ENCODE results near the gene HS6ST3.

The HS6ST3 gene

DNA sequence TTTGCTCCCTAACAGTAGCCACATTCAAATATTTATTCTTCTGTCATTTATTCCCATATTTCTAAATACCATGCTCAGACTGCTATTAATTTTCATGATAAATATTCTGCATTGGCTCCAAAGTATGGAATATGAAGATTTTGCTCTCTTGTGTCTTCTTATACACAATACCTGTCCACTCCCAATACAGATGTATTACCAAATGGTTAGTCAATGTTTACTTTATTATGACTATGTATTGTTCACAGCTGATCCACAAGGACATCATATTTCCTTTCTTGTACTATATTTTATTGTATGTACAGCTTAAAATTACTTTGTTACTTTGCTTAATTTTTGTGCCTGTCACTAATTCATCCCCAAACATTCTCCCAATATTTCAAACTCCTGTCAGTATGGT is 582.1 kb downstream of the HS6ST3 start:
- no peak for DNase-seq

DNA sequence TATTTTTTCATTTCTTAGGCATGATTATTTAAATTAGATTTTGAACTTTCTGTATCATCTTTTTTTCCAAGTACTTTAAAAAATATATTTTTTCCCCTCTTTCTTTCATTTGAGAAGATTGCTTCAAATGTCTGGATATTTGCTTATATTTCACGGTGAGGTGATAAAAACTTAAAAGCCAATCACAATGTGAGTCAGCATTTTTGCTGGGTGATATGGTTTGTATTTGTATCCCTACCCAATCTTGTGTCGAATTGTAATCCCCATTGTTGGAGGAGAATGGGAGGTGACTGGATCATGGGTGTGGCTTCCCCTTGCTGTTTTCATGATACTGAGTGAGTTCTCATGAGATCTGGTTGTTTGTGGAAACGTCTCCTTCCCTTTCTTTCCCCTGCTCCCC is 583.9 kb downstream of the HS6ST3 start:
- DNase-seq: no peak

DNA sequence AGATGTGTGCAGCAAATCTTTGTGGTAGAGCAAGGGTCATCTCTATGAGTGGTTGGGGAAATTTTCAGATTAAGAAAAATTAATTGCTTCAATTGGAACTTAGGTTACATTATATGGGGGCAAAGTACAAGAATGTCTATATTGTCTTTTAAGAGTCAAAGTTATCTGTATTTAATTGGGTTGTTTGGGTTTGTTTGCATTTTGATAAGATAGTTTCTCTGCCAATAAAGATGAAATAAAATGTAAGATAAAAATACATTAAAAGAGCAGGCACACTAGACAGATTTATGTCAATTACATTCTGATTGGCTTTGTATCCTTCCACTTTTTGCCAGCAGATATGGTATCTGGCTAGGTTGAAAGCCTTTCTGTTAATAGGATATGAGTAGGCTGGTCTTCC is 587.1 kb downstream of the HS6ST3 start:
- no peak for DNase-seq

DNA sequence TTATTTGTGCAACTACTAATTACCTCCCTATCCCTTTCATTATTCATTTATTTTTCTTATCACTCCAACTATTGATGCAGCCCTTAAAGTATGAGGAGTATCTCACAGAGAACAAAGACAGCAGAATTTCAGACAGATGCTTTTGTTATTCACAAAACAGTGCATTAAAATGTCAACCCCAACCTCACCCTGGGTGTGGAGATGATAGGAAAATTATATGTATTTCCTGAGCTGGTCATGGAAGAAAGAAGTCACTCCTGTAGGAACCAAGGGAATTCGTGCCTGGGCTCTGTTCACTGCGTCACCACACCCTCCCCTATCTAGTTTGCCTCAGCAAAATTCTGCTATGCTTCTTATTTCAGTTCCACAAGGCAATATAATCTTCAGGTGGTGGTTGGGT is 588.9 kb downstream of the HS6ST3 start:
- no peak for DNase-seq

DNA sequence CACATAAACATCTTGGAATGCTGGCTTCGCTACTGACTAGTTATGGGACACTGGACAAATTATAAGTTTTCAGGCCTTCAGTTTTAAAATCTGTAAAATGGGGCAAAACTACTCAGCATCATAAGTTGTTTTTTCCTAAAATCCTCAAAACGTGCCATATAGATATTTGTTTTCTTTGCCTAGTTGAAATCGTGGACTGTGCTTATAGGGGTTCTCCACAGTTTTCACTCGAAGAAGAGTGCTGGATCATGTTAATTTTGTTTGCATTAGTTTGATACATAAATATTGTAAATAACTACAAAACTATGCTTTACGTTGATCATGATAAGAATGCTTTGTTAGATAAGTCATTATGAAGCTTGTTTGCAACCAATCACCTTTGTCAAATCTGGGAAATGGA is 591.0 kb downstream of the HS6ST3 start:
- no peak for DNase-seq

DNA sequence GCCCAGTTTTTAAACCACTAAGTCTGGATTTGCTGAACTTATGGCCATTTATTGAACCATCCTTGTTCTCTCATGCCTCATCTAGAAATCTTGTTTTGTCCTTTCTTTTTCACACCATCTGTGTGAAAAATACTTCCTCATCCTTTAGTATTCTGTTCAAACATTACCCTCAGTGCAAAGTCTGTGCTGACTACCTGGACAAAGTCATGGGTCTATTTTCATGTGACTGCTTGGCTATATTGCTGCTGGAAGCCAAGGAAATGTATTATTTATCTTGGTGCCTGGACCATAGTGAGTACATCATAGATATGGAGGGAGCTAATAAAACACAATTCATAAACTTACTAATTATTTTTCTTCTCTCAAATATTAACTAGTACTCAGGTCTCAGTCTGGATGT is 591.9 kb downstream of the HS6ST3 start:
- no peak for DNase-seq

DNA sequence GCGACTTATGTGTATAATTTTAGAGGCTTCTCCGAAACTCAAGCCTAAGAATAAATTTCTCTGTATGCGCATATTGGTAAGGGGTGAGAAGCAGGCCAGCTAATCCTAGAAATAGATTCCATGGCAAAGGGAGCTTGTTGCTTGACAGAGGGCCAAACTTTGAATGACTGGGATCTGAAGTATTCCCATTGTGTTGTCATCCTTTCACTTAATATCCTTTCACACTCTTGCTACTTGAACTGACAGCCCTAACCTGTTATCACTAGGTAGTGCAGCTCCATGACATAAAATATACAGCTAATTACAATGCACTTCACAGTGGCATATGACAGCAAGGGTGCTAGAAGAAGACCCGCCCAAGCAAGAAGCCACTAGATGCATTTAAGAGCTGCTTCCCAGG is 594.6 kb downstream of the HS6ST3 start:
- no peak for DNase-seq

DNA sequence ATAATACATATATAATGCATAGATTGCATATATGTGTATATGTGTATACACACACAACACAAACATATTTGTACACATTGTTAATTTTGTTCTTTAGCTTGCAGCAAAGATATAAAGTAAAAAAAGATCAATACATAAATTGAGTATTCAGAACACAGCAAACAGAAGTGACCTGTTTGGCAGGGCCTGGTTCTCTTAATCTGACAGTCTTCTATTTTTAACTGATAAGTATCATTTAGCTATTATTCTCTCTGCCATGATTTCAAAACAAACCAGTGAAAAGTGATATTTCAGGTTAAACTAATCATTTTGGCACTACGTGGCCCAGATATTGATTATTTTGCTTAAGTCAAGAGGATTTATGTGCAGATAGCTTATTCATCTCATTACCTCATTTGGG is 595.0 kb downstream of the HS6ST3 start:
- no peak for DNase-seq

DNA sequence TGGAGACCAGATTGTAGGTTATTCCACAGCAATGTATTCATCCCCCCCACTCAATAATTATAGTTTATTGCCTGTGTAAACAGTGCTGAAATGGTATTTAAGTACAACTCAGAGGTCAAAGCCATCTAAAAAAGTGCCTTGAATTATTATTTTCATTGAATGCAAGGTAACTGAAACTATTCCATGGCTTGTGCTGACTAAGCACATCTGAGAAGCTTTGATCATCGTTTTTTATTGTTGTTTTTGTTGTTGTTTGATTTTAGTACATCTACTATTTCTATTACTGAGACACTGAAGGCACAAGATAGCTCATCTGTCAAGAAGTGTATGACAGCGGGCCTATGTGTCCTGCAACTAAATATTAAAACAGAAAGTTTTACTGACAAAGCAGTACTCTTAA is 596.4 kb downstream of the HS6ST3 start:
- DNase-seq: no peak

DNA sequence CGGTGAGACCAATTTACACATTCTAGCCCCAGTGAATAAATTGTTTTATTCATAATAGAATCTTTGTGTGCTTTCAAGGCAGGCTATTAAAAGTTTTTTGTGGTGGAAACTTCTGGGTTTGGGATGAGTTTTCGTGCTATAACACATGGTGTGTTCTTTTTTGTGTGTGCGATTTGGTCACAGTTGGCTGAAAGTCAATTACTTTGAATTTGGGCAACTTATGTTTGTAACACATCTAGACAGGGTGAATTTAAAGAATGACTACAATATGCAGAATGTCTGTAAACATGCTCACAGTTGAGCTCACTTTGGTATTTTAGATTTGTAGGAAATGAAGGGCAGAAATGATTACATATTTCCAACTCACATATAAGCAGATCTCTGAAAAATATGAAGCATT is 597.3 kb downstream of the HS6ST3 start:
- DNase-seq: no peak

DNA sequence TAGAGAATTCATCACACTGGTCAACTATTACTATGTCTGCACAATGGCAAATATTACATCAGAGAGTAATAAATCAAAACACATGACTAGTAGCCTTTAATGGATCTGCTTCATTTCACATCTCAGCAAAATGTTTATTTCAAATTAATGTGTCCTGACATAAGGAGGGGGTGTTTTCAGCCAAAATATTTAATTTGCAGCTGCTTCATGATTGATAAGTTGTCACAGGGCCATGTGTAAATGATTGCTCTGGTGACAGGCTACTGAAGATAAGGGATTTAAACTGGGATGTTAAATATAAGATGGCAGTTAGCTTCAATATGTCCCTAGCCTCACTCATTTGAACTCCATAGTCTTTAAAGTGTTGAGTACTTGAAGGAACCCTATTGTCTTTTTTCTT is 601.1 kb downstream of the HS6ST3 start:
- DNase-seq: no peak

DNA sequence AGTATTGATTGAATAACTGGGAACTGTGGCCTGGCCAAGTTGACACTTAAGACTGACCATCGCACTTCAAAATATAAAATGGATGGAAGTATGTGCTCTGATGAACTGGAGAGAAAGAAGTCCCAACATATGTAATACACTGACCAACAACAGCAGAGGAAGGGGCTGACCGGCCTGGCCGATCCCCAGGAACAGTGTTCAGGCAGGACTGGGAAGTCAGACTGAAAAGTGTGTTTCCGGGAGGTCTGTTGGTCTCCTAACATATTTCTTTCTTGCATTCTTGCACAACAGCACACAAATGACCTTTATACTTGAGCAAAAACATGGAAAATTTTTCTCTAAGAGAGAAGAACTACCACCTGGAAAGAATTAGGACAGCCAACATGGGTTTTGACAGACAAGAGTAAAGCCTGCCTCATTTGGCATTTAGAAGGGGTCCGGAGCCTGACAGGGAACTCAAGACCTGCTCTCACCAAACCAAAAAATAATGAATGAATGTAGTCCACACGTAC is 606.5 kb downstream of the HS6ST3 start:
- DNase-seq: no peak

DNA sequence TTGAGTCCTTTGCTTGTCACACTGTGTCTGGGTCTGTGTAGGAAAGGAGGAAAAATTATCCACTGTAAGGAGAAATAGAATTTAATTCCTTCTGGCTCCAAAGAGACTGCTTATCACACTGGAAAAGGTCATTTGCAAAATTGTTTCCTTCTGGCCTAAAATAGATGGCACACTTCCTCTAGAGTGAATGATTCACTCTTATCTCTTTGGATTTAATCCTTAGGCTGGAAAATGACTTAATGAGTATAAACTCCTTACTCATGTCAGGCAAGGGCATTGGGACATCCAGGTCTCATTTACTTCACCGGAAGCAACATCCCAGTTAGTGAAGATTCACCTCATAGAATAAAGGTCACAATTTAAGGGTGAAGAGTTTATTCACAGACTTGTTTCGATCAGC is 610.8 kb downstream of the HS6ST3 start:
- DNase-seq: no peak

DNA sequence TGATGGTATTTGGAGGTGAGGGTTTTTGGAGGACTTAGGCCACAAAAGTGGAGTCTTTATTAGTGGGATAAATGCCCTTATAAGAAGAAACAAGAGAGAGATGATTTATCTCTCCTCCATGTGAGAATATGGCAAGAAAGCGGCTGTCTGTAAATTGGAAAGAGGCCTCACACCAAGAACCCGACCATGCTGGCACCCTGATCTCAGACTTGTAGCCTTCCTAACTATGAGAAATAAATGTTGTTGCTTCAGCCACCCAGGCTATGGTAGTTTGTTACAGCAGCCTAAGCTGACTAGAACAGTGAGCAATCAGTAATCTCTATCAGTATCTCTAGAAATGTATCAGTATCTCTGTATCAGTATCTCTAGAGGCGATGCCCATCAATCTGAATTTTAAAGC is 617.2 kb downstream of the HS6ST3 start:
- DNase-seq: no peak

DNA sequence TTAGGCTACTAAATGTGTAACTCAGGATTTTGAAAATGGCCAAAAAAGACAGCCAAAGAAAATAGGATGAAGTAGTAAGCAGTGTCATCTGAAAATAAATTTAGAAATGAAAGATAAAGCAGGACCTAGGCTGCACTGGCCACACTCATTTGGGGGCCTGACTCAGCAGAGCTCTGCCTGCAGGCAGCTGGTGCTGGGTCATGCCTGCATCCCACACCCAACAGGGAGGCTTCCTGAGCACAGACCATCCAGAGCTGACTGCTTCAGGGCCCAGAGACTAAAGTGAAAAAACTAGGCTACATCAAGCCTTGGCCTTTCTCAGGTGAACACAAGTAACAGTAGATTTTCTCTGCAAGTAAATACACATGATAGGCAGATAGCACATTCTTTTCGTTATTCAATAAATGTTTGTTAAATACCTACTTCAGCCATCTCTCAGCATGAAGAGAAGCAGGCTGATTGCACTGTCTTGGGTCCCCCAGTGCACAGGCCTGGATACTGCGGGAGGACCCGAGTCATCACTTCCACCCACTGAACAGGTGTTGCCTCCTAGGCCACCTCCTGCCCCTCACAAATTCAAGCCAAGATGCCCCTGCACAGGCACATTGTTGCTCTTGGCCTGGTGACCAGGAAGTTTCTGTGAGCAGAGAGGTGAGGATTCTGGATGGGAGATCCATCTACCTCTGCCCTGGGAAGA is 620.4 kb downstream of the HS6ST3 start:
- DNase-seq: no peak

DNA sequence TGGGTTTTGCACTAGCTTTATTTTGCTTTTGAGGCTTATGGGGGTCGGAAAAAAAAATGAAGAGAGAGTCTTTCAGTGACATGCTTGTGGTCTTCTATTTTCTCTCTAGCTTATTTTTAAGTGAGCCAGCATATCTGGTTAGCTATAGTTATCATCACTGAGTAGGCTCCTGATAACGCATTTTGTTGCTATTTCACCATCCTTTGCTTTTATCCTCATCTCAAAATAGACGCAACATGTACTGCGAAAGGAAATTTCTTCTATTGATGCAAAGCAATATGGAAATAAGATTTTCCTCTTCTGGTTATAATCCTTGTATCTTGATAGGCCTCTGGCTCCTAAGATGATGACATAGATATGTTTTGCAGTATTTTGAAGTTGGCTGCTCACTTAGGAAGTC is 630.5 kb downstream of the HS6ST3 start:
- no peak for DNase-seq

DNA sequence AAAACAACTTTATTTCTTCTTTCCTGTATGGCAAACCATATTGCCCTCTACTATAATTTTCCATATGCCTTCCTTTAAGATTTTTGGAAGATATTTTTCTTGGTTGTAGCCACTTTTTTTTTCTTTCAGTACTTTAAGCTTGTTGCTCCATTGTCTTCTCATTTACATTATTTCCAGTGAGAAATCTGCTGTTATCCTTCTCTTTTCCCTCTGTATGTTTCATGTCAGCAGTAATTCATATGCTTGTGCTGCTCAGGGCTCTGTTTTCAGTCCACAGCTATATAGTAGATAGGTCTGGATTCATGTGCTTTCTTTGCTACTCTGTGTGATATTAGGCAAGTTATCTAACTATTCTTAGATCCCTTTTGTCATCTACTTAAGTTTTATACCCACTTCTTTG is 636.7 kb downstream of the HS6ST3 start:
- DNase-seq: no peak

DNA sequence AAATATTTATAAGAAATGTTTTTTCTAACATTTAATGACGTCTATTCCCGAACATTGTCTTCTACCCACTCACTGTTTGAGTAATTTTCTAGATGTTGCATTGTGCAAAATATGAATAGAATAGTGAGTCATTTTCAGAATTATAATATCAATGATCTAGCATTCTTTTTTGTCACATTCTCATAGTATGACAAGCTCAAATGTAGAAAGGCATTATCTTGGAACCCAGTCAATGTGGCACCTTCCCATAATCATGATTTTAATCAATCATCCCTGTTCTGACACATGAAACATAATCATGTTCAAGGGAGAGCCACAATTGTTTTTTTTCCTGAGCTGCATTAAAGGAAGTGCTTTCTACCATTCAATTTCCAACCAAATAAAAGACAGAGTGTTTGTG is 638.6 kb downstream of the HS6ST3 start:
- DNase-seq: no peak

DNA sequence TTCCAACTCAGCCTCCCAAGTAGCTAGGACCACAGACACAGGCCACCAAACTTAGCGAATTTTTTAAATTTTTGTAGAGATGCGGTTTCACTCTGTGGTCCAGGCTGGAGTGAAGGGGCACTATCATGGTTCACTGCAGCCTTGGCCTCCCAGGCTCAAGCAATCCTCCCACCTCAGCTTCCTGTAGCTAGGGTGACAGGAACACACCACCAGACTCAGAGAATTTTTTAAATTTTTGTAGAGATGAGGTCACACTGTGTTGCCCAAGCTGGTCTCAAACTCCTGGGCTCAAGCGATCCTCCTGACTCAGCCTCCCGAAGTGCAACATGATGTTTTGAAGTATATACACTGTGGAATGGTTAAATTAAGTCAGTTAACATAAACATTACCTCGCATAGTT is 640.8 kb downstream of the HS6ST3 start:
- DNase-seq: no peak

DNA sequence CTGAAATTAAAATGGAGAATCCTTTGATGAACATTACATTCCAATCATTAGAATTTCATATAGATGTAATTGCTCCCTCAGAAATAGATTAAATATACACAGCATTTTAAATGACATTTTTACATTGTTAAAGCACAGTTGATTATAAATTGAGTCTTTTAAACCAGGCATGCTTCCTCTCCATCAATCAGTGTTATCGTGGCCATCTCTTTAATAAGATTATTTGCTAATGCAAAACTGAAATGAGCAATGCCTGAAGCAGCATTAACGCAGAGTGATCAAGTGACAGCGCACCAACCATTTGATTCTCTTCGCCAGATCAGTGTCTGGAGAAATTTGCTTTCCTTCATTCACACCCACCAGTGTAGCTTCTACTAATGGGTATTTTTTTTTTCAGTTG is 644.6 kb downstream of the HS6ST3 start:
- DNase-seq: no peak

DNA sequence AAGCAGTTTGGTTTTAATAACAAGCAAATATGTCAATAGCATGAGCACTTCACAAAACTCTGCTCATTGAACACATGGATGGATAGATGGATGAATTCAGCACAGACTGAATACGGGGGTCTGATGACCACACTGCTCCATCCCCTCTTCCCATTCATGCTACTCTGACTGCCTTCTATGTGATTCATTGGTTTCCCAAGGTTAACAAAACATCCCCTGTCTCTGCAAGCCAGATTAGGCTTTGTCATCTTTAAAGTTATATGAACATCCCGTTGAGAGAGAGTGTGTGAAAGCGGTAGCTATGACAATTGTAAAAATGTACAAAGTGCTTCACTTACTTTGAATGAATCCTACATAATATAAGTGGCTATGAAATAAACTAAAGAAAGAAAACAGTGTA is 651.9 kb downstream of the HS6ST3 start:
- DNase-seq: no peak

DNA sequence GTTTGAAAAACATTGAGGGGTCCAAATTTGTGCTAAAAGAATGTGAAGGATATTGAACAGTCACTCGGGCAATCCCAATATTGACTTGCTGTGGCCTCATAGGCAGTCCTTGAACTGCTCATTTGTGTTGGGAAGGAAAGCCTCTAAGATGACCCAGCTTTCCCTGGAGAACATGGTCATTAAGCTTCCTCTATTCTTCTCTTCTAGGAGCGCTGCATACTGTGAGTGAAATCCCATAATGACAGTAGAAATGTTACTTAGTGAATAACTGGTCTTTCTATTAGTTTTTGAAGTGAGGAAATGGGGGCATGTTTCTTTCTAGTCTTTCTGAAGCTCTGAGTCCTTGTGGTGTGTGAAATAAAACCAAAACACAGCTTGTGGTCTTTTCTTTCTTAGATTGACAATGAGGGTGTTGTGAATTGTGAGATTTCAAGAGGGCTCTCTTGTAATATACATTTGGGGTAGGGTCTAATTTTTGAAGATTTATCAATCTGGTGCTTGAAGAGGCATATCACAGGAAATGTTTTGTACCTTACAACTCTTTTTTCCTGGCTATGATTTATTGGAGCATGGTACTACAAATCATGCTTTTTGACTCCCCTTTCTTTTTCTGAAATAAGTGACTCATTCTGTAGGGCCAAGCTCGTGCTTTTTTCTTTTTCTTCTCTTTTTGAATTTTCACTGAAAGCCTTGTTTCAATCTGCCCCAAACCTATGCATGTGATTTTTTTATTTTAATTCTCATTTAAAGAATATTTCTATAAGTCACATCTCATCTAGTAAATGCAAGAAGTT is 653.6 kb downstream of the HS6ST3 start:
- DNase-seq: no peak

DNA sequence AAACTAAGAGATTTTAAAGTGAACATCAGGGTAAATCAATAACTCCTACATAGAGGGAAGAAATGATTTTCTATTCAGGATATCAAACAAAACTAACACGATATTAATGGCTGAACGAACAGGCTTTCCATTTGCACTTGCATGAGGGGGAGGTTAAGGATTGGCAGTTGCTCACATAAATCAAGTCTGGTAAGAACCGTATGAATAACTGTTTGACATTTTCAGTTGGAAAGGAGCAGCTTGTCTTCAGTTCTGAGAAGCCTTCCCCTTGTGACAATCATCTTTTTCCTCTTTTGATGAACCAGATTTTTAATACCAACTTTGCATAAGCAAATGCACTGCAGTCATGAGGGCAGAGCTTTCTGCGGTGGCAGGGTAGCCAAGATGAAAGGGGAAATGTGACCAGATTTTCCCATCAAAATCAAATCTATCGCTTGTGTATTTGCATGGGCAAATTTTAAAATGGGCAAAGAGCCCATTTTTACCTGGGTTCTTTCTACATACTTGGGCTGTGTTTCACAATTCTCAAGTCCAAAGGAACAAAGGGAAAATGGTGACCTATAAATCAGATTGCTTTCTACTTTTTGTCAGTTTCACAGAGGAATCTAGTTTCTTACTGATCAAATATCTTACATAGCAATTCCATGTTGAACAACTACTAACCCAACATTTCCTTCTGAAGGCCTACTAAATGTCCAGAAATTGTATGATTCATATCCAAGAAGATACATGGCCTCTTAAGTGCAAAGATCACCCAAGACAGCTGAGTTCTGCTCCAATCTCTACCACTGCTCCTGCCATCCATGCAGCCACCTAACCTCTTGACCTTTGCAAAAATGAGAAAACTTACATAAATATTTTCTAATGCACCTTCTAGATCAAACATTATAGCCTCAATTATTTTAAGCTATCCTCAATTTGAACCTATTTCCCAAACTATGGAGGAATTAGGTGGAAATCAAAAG is 654.7 kb downstream of the HS6ST3 start:
- no peak for DNase-seq
